Peyer's patch (tissue), 4 donors: ENCODE results near the gene ZCCHC14. TPM values are rescaled to one million over a fixed set of nuclear protein-coding genes. Genes with fewer than 3 reads are reported as not detected.
"Not testable (repeated sequence)": the region's sequence is repeated elsewhere in the genome, so short reads cannot be mapped to it uniquely, and the experiment has no call there.

Experiments
- DNase-seq, 3 donors: peaks; one replicate each; pipeline ENCODE4 v3.0.0-alpha.2; 2017 to 2019
- H3K27ac ChIP-seq, 4 donors: fragments of 200-600 bp; sonication (generic); one replicate each; pipeline ENCODE4 v1.5.1; 2016 to 2019
- H3K27me3 ChIP-seq, 2 donors: fragments of 200-600 bp; sonication (generic); one replicate each; pipeline ENCODE4 v1.5.1; 2019
- H3K36me3 ChIP-seq, 3 donors: fragments of 200-600 bp; sonication (generic); one replicate each; pipeline ENCODE4 v1.5.1; 2016 to 2019
- H3K4me1 ChIP-seq, 4 donors: fragments of 200-600 bp; sonication (generic); one replicate each; pipeline ENCODE4 v1.5.1; 2016 to 2019
- H3K4me3 ChIP-seq, 4 donors: fragments of 200-600 bp; sonication (generic); 1 replicate in 3 of 4; 2 replicates in 1 of 4; pipeline ENCODE4 v1.5.1; 2016 to 2019; ENCODE audit warnings: mild to moderate bottlenecking in 1 of 4
- H3K9me3 ChIP-seq, 4 donors: fragments of 200-600 bp; sonication (generic); one replicate each; pipeline ENCODE4 v1.5.1; 2016 to 2019; ENCODE audit warnings: mild to moderate bottlenecking in 1 of 4
- POLR2A ChIP-seq, 2 donors: fragments of 450-650 bp; IDR thresholded peaks; one replicate each; pipeline ENCODE4 v1.5.1; 2017; ENCODE audit warnings: antibody characterized with exemption in 2 of 2, mild to moderate bottlenecking in 2 of 2, moderate library complexity in 2 of 2
- total RNA-seq, 4 donors: library from RNA; depleted of rRNA; stranded (reverse); fragments of >200 nt; gene quantifications; one replicate each; pipeline ENCODE4 v1.1.0, GENCODE V29; 2016
- TF ChIP-seq, protein P1 (sequence below), 6 experiments: fragments of 450-650 bp in 4 of 6; fragments of 200-600 bp in 2 of 6; sonication (generic) in 1 of 6; IDR thresholded peaks; one replicate each; pipeline ENCODE4 v1.5.1; 2017 to 2019; ENCODE audit warnings: antibody characterized with exemption in 6 of 6, mild to moderate bottlenecking in 3 of 6, moderate library complexity in 1 of 6

ZCCHC14 gene
- total RNA-seq, 4 donors from 2014 or later, result 28.1 to 68.9 (median 55.9) TPM

- H3K4me1 ChIP-seq, result peaks cover 0 to 37% (median 17%) of the 10 kb centered on the region in 4 donors
- peak within 1 kb of the TSS; percentile 95 to 100 (median 98) for H3K27ac ChIP-seq
- no peaks in the 10 kb centered on the region for H3K27me3 ChIP-seq
- H3K4me3 ChIP-seq, result peak within 1 kb of the TSS; percentile 74 to 97 (median 91)
- DNase-seq, result peak; percentile 96 to 99 (median 98)
- no peaks in the 10 kb centered on the region for H3K9me3 ChIP-seq
- TF ChIP-seq, protein P1, sequence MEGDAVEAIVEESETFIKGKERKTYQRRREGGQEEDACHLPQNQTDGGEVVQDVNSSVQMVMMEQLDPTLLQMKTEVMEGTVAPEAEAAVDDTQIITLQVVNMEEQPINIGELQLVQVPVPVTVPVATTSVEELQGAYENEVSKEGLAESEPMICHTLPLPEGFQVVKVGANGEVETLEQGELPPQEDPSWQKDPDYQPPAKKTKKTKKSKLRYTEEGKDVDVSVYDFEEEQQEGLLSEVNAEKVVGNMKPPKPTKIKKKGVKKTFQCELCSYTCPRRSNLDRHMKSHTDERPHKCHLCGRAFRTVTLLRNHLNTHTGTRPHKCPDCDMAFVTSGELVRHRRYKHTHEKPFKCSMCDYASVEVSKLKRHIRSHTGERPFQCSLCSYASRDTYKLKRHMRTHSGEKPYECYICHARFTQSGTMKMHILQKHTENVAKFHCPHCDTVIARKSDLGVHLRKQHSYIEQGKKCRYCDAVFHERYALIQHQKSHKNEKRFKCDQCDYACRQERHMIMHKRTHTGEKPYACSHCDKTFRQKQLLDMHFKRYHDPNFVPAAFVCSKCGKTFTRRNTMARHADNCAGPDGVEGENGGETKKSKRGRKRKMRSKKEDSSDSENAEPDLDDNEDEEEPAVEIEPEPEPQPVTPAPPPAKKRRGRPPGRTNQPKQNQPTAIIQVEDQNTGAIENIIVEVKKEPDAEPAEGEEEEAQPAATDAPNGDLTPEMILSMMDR (IDR thresholded peaks at IDR 0.05), result no peak
- peak; percentile 97 to 99 for TF ChIP-seq POLR2A (IDR thresholded peaks at IDR 0.05)
- H3K36me3 ChIP-seq, result peaks cover 0 to 4% (median 0%) of the 10 kb centered on the region in 3 donors
These were observed 100.6 kb downstream of the ZCCHC14 start, which contains the start of gene MAP1LC3B for GRCh38 chr16:87391950-87392820. TSS of gene MAP1LC3B (plus strand) at chr16:87392336. CDS start at chr16:87392428, 92 bp downstream.

DNA sequence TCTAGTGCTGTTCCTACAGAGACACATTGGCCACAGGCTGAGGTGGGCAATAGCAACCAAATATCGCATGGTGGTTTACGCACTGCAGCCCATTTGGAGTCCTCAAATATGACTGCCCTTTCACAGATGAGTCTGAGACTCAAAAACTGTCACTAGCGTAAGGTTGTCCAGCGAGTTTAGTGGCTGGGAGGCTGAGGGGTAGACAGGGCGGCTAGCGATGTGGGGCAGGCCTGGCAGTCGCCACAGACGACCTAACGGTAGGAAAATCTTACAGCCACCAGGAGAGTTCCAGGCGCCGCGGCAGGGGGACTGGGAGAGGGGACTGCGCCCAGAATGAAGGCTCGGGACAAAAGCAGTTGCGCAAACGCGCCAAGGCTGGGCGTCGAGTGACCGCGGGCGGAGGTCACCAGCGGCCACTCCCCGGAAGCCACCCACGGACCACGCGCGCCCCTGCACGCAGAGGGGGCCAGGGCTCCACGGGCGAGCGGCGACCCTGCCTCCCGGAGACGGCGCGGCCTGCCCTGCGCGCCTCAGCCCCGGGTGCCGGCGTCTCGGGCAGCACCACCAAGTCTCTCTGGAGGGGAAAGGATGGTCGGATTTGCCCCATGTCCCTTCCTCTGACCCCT, 101.4 kb downstream of the ZCCHC14 start:
- Histone ChIP-seq H3K27ac (peak overlapping the region; percentile 95 to 100 (median 98)), H3K4me3 (peak overlapping the region; percentile 74 to 97 (median 91)), H3K9me3 (no peaks in the 10 kb centered on the region), H3K27me3 (no peaks in the 10 kb centered on the region), H3K36me3 (peaks cover 0 to 4% (median 0%) of the 10 kb centered on the region in 3 donors), H3K4me1 (peaks cover 0 to 42% (median 21%) of the 10 kb centered on the region in 4 donors)
- DNase-seq, result peak in 2 of 3 donors; percentile 76 to 80
- TF ChIP-seq POLR2A (IDR thresholded peaks at IDR 0.05), result no peak
- TF ChIP-seq, protein P1 (IDR thresholded peaks at IDR 0.05), result peak in 1 of 6 experiments; percentile 10

GRCh38 chr16:87390641-87391323, 102.0 kb downstream of the ZCCHC14 start:
- no peaks in the 10 kb centered on the region for H3K27me3 ChIP-seq
- H3K4me3 ChIP-seq, result peak overlapping the region in 3 of 4 donors; percentile 86 to 97 (median 96)
- no peaks in the 10 kb centered on the region for H3K9me3 ChIP-seq
- peaks cover 0 to 4% (median 0%) of the 10 kb centered on the region in 3 donors for H3K36me3 ChIP-seq
- H3K4me1 ChIP-seq, result peaks cover 0 to 42% (median 21%) of the 10 kb centered on the region in 4 donors
- TF ChIP-seq, protein P1 (IDR thresholded peaks at IDR 0.05), result no peak
- TF ChIP-seq POLR2A (IDR thresholded peaks at IDR 0.05), result no peak
- H3K27ac ChIP-seq, result peak overlapping the region; percentile 95 to 100 (median 98)
- peak in 1 of 3 donors; percentile 50 for DNase-seq

- not testable (repeated sequence) for H3K4me3 ChIP-seq, H3K36me3 ChIP-seq, H3K27me3 ChIP-seq, H3K9me3 ChIP-seq
- Histone ChIP-seq H3K27ac (peak overlapping the region in 1 of 4 donors; percentile 79), H3K4me1 (peaks cover 0 to 37% (median 21%) of the 10 kb centered on the region in 4 donors)
- DNase-seq, result peak in 1 of 3 donors; percentile 39
These were observed 102.9 kb downstream of the ZCCHC14 start for GRCh38 chr16:87389914-87390313.

GRCh38 chr16:87389245-87389644, 103.6 kb downstream of the ZCCHC14 start:
- no peak overlapping the region for H3K4me3 ChIP-seq
- no peaks in the 10 kb centered on the region for H3K9me3 ChIP-seq
- TF ChIP-seq, protein P1 (IDR thresholded peaks at IDR 0.05), result no peak
- TF ChIP-seq POLR2A (IDR thresholded peaks at IDR 0.05), result no peak
- H3K27me3 ChIP-seq, result no peaks in the 10 kb centered on the region
- peak overlapping the region; percentile 48 to 89 (median 84) for H3K27ac ChIP-seq
- peak in 1 of 3 donors; percentile 4 for DNase-seq
- H3K4me1 ChIP-seq, result peaks cover 0 to 36% (median 20%) of the 10 kb centered on the region in 4 donors
- H3K36me3 ChIP-seq, result no peaks in the 10 kb centered on the region
